ENCODE data around the gene MBD3L5.

The MBD3L5 gene

DNA sequence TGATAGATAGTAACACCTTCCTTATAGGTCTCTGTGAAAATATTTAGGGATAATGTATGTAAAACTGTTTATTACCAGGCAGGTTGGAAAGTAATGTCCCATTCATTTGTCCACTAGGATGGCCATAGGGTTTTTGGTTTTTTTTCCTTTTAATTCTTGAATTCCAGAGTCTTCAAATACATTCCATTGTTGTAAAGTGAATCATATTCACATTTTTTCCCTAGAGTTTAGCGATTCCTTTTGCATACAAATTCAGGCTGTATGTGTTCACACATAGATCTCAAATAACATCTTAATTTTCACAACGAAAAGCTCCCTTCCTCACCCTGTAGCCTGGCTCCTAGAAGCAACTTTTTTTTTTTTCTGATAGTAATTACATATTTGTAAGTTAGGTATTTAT lies 37.3 kb downstream of the MBD3L5 start:
- TF ChIP-seq CTCF (IDR thresholded peaks at IDR 0.05): no peak

GRCh38 chr19:7068599-7068998 lies 38.2 kb downstream of the MBD3L5 start:
- TF ChIP-seq CTCF (IDR thresholded peaks at IDR 0.05): no peak

DNA sequence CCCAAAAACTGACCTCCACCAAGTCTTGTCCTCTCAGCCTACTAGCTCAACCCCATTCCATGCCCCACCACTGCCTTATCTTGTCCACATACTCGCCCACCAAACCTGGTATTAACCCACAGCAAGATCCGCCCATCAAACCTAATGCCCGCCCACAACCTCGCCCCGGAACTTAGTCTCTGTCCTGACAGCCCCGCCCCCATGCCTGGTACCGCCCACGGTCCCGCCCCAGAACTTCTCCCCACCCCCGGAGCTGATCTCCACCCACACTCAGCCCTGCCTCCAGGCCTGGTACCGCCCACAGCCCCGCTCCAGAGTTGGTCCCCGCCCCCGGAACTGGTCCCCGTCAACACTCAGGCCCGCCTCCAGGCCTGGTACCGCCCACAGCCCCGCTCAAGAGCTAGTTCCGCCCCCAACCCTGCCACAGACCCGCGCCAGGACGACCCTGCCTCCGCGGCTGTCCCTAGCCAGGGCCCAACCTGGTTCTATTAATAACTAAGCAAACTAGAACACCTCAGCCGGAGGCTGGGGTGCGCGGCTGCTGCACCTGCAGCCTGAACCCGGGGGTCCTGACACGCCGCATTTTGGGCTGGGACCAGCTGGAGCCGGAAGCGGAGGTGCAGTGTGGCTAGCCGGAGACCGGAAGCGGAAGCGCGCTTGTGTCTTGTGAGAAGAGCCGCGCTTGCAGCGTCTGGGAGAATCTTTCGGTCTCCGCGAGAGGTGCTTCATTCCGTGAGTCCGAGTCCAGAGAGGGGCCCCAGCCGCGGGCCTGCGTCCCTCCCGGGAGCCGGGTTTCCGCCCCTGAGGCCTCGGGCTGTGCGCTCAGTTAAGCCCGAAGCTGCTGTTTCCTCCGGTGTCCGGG lies 38.9 kb downstream of the MBD3L5 start, which contains the start of gene ZNF557:
ZNF557 (plus strand) TSS at position 662 of the 862 bp plus-strand sequence. CDS start 5,372 bp downstream, outside the sequence.
- no peak for TF ChIP-seq CTCF (IDR thresholded peaks at IDR 0.05)

- no peak for TF ChIP-seq CTCF (IDR thresholded peaks at IDR 0.05)
Observed at GRCh38 chr19:7069904-7070226, 39.5 kb downstream of the MBD3L5 start.

- TF ChIP-seq CTCF (IDR thresholded peaks at IDR 0.05): no peak
Observed at GRCh38 chr19:7072541-7072940, 42.2 kb downstream of the MBD3L5 start.

DNA sequence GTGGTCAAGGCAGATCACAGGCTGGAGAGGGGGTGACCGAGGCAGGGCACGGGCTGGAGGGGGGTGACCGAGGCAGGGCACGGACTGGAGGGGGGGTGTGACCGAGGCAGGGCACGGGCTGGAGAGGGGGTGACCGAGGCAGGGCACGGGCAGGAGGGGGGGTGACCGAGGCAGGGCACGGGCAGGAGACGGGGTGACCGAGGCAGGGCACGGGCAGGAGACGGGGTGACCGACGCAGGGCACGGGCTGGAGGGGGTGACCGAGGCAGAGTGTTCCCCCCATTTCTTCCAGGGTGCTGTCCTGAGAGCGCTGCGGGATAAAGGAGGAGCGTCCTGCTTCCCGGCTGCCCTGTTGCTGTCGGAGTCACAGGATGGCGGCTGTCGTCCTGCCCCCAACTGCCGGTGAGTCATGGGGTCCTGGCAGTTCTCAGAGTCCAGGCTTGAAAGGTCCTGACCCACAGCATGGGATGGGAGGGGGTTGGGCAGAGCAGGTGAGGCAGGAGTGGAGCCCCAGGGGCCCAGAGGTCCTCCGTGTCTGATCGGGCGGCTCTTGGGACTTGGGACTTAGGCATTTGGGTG lies 44.4 kb downstream of the MBD3L5 start:
- no peak for TF ChIP-seq CTCF (IDR thresholded peaks at IDR 0.05)

DNA sequence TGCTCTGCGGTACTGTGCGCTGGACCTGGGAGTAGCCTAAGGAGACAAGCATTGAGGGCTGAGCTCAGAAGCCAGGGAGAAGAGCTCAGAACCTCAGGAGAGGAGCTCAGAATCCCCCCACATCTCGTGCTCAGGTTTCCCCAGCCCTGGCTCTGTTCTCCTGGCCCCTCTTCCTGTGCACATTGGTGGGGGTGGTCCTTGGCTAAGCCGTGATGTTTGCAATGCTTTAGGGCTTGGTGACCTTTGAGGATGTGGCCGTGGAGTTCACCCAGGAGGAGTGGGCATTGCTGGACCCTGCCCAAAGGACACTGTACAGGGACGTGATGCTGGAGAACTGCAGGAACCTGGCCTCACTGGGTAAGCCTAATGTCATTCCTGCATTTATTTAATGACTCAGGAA lies 45.8 kb downstream of the MBD3L5 start:
- no peak for TF ChIP-seq CTCF (IDR thresholded peaks at IDR 0.05)

All from LNCAP (cell line).